ENCODE measurements around the gene FBLL1. TPM values are rescaled to one million over a fixed set of nuclear protein-coding genes. Genes with fewer than 3 reads are reported as not detected.

FBLL1 gene
- polyA plus RNA-seq, 6 donors from 2014 or later: not detected

Other genes starting within 250 kb of the FBLL1 start
- under 1 TPM in 1 of 6 donors, not detected in 5; 0.45 TPM for gene WWC1, start 237.7 kb upstream of the FBLL1 start, polyA plus RNA-seq (ENCODE audit: low read depth in 6 of 6)
- 10 to 100 TPM in 2 of 6 donors, 1 to 10 TPM in 4; 4.3 to 12.6 (median 9.6) TPM for gene RARS1, start 42.8 kb upstream of the FBLL1 start, polyA plus RNA-seq (ENCODE audit: low read depth in 6 of 6)
- gene PANK3, start 50.1 kb downstream of the FBLL1 start, polyA plus RNA-seq (ENCODE audit: low read depth in 6 of 6): 1 to 10 TPM; 2.7 to 8.2 (median 5.6) TPM

Measured in naive B cell (primary cell).